HEK293T (cell line): ENCODE measurements around the gene PICK1.

Experiments
- CTCF ChIA-PET: fragments of 350-600 bp; formaldehyde crosslinking; extraction: SDS; loops from one replicate; lab custom pipeline; 2021; ENCODE audit warnings: antibody characterized with exemption, inconsistent platforms; lab: Yijun Ruan, JAX
- POLR2A ChIA-PET: fragments of 350-600 bp; formaldehyde crosslinking; extraction: SDS; loops from one replicate; lab custom pipeline; 2020; ENCODE audit warnings: antibody characterized with exemption, inconsistent platforms; lab: Yijun Ruan, JAX
- DNase-seq: peaks from one replicate; pipeline ENCODE4 v3.0.0; 2012; ENCODE audit warnings: mixed read lengths; ENCODE audit errors: extremely low spot score
- ARNT ChIP-seq: fragments of 450-650 bp; IDR thresholded peaks from 2 replicates; pipeline ENCODE4 v1.6.1; 2017; ENCODE audit warnings: mild to moderate bottlenecking
- BHLHE40 ChIP-seq: fragments of 450-650 bp; IDR thresholded peaks from 2 replicates; pipeline ENCODE4 v1.6.1; 2016; ENCODE audit warnings: mild to moderate bottlenecking, moderate library complexity, borderline replicate concordance
- ELF4 ChIP-seq: fragments of 450-650 bp; IDR thresholded peaks from 2 replicates; pipeline ENCODE4 v1.6.1; 2017; ENCODE audit warnings: antibody characterized with exemption
- FOXM1 ChIP-seq: fragments of 450-650 bp; IDR thresholded peaks from 2 replicates; pipeline ENCODE4 v1.6.1; 2017; ENCODE audit warnings: mild to moderate bottlenecking, borderline replicate concordance
- HDGF ChIP-seq: fragments of 450-650 bp; IDR thresholded peaks from 2 replicates; pipeline ENCODE4 v1.6.1; 2017; ENCODE audit warnings: antibody characterized with exemption, borderline replicate concordance
- L3MBTL2 ChIP-seq: fragments of 450-650 bp; conservative IDR thresholded peaks from 2 replicates; pipeline ENCODE4 v1.6.1; 2016; ENCODE audit warnings: mild to moderate bottlenecking
- LEF1 ChIP-seq: fragments of 450-650 bp; IDR thresholded peaks from 2 replicates; pipeline ENCODE4 v1.6.1; 2017; ENCODE audit warnings: mild to moderate bottlenecking, borderline replicate concordance
- NFRKB ChIP-seq: fragments of 450-650 bp; IDR thresholded peaks from 2 replicates; pipeline ENCODE4 v1.6.1; 2016; ENCODE audit warnings: mild to moderate bottlenecking, moderate library complexity
- PKNOX1 ChIP-seq: fragments of 450-650 bp; IDR thresholded peaks from 2 replicates; pipeline ENCODE4 v1.6.1; 2016
- SP1 ChIP-seq: fragments of 450-650 bp; IDR thresholded peaks from 2 replicates; pipeline ENCODE4 v1.6.1; 2017
- SUZ12 ChIP-seq: fragments of 450-650 bp; IDR thresholded peaks from 2 replicates; pipeline ENCODE4 v1.6.1; 2016; ENCODE audit warnings: mild to moderate bottlenecking
- TARDBP ChIP-seq: fragments of 450-650 bp; IDR thresholded peaks from 2 replicates; pipeline ENCODE4 v1.6.1; 2016
- ZNF384 ChIP-seq: fragments of 450-650 bp; IDR thresholded peaks from 2 replicates; pipeline ENCODE4 v1.6.1; 2016

The PICK1 gene

DNA sequence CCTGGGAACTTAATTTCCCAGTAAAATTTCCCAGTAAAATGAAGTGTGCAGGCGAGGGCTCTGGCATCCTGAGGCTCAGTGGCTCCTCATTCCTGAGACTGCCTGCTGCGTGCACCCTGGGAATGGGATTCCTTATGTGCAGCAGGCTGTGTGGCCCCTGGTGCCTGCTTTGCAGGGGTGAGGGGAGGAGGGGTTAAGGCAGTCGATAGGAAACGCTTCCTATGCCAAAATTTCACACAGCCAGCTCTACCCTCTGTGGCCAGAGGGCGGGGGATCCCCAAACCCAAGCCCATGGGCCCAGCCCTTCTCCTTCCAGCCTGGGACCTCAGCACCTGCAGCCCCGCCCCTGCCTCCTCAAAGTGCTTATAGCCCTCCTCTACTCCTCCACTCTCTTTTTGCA lies 65.4 kb downstream of the PICK1 start:
- CTCF ChIA-PET: interaction anchor here (0.8 kb wide), 1 partner anchor 9 kb away, joined by 3 read pairs; no protein-coding TSS in a partner anchor
- no peak for DNase-seq
- no peak for TF ChIP-seq ELF4
- TF ChIP-seq FOXM1: no peak
- TF ChIP-seq NFRKB: no peak
- no peak for TF ChIP-seq PKNOX1
- POLR2A ChIA-PET: no interaction called here

- no peak for DNase-seq
- POLR2A ChIA-PET: no interaction called here
- CTCF ChIA-PET: interaction anchor here (1.2 kb wide), 1 partner anchor 10 kb away, joined by 3 read pairs; no protein-coding TSS in a partner anchor
- TF ChIP-seq BHLHE40 (no peak), SP1 (no peak), SUZ12 (no peak), ARNT (no peak), LEF1 (no peak), HDGF (no peak), ZNF384 (no peak)
Measured at GRCh38 chr22:38124236-38124974, 67.2 kb downstream of the PICK1 start.

DNA sequence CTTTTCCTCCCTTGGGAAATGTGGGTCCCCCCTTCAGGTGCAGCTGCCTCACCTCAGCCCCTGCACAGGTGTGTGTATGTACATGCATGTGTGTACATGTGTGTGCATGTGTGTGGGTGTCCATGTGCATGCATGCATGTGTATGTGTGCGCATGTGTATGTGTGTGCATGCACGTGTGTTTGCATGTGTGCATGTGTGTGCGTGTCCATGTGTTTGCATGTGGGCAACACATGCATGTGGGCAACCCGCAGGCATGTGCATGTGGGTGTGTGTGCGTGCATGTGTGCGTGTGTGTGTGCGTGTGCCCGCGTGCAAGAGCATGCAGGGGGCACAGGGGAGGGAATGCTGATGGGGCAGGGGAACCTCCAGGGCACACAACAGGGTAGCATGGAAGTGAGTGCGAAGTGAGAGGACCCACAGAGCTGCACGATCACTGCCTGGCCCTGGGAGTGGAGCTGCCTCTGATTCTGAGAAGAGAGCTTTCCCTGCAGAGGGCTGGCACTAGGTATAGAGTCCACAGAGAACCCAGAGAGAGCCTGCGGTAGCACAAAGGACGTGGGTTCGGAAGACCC lies 67.9 kb downstream of the PICK1 start:
- CTCF ChIA-PET: no interaction called here
- TF ChIP-seq NFRKB: no peak
- no peak for TF ChIP-seq TARDBP
- TF ChIP-seq L3MBTL2: no peak
- no peak for TF ChIP-seq SP1
- TF ChIP-seq LEF1: no peak
- TF ChIP-seq FOXM1: no peak
- no peak for TF ChIP-seq PKNOX1
- POLR2A ChIA-PET: no interaction called here
- no peak for DNase-seq
